Measurements from ENCODE around the gene ZNFX1.

DNA sequence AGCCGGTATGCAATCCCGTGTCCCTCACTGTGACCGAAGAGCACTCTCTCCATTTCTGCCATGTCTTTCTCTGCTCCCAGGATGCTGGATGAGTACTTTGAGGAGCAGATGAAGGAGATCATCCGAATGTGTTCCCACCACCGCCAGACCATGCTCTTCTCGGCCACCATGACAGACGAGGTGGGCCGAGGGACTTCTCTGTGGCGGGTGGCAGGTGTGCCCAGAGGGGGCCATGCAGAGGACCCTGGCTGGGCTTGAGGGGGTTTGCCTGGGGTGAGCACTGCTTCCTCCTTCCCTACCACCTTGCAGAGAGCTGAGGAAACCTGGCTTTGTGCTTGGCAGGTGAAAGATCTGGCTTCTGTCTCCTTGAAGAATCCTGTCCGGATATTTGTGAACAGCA, 44.6 kb downstream of the ZNFX1 start:
- no peak for TF ChIP-seq CTCF (IDR thresholded peaks at IDR 0.05; ENCODE audit: low read length)
- TF ChIP-seq EZH2phosphoT487 (IDR thresholded peaks at IDR 0.05; ENCODE audit: low read length), result no peak
- TF ChIP-seq EZH2 (optimal IDR thresholded peaks at IDR 0.05; ENCODE audit: low read depth, low read length), result no peak
